ENCODE results near the gene ALDH1A1.

- TF ChIP-seq POLR2AphosphoS5 (IDR thresholded peaks at IDR 0.05; ENCODE audit: borderline replicate concordance, low read depth, low read length) (no peak), EZH2 (IDR thresholded peaks at IDR 0.05) (no peak), FOXP2 (optimal IDR thresholded peaks at IDR 0.05; ENCODE audit: control extremely low read depth, extremely low read length, insufficient read depth) (no peak)
These were observed 77.6 kb downstream of the ALDH1A1 start for GRCh38 chr9:72875221-72875620.

Measured in SK-N-MC (cell line).